IPS-11a (cell line): Measurements from ENCODE around the gene PPM1D.
"Not testable (repeated sequence)": the region's sequence is repeated elsewhere in the genome, so short reads cannot be mapped to it uniquely, and the experiment has no call there.

ENCODE experiments used
- H3K4me3 ChIP-seq: one replicate; pipeline ENCODE4 v1.5.1; 2013; ENCODE audit warnings: low read depth, low read length, control low read depth

The PPM1D gene

DNA sequence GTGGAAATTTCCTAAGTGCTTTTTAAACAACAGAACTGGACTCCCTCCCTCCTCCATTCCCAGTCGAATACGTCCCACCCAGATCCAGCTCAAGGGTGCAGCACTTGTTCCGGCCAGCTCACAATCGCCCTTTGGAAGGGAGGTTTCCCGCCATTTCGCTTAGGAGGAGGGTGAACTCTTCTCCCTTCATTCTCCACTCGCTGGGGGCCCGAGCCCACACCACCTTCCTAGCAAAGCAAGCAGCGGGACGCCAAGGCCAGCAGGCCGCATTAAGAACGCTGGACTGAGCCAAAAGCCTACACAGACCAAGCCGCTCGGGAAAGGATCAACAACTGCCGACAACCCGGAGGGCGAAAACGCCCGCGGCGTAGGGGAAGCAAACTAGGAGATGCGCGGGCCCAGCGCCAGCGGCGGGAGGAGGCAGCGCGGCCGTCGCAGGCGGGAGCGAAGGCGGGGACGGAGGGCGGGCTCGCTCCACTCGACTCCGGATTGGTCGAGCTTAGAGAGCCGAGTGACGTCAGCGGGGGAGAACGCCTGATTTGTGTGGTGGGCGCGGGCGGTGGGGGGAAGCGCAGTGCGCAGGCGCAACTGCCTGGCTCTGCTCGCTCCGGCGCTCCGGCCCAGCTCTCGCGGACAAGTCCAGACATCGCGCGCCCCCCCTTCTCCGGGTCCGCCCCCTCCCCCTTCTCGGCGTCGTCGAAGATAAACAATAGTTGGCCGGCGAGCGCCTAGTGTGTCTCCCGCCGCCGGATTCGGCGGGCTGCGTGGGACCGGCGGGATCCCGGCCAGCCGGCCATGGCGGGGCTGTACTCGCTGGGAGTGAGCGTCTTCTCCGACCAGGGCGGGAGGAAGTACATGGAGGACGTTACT is at the start of gene PPM1D:
PPM1D (plus strand) TSS at position 574 of the 870 bp plus-strand sequence; CDS start at position 796, 222 bp downstream.
- peak within 1 kb of the TSS; percentile 91 for H3K4me3 ChIP-seq

DNA sequence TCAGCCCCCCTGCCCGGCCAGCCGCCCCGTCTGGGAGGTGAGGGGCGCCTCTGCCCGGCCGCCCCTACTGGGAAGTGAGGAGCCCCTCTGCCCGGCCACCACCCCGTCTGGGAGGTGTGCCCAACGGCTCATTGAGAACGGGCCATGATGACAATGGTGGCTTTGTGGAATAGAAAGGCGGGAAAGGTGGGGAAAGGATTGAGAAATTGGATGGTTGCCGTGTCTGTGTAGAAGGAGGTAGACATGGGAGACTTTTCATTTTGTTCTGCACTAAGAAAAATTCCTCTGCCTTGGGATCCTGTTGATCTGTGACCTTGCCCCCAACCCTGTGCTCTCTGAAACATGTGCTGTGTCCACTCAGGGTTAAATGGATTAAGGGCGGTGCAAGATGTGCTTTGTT is 47.7 kb upstream of the PPM1D start:
- H3K4me3 ChIP-seq, result not testable (repeated sequence)

DNA sequence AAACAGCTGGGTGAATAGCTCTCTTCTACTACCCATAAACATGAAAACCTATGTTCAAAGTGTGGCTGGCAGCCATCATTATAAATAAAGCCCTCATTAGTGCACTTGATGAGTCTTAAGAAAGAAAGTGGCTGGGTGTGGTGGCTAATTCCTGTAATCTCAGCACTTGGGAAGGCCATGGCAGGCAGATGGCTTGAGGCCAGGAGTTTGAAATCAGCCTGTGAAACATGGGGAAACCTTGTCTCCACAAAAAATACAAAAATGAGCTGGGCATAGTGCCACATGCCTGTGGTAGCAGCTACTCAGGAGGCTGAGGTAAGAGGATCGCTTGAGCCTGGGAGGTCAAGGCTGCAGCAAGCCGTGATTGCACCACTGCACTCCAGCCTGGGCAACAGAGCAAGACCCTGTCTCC is 45.6 kb upstream of the PPM1D start:
- H3K4me3 ChIP-seq, result no peak overlapping the region

- no peak overlapping the region for H3K4me3 ChIP-seq
Observed at GRCh38 chr17:60555786-60556185, 44.2 kb upstream of the PPM1D start.

DNA sequence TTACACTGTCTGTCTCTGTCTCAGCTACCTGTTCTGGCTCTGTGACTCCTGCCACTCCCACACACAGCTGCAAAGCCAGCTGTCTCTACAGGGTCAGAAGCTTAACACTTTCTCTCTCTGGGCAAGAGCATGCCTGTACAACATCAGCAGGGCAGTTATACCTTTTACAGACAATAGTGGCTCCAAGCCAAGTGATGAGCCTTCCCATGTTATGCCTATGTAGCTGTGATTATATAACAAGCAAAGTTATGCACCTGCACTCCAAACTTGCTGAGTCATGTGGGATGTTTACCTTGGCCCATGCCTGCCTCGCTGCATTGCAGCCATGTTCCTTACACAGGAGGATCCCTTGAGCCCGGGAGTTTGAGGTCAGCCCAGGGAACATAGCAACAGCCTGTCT is 42.2 kb upstream of the PPM1D start:
- H3K4me3 ChIP-seq, result no peak overlapping the region

DNA sequence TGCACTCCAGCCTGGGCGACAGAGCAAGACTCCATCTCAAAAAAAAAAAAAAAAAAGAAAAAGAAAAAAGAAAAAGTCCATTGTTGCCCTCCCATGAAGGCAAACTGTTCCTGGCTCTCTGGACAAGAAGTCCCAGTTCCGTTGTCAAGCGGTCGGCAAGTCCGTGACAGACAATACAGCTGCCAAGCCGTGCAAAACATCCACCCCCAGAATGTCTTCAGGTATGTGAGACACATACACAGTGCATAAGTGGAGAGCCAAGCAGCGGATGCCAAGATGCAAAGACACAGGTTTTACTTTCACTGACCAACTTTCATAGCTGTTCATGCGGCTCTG is 40.4 kb upstream of the PPM1D start:
- no peak overlapping the region for H3K4me3 ChIP-seq

GRCh38 chr17:60559995-60560859 is 39.8 kb upstream of the PPM1D start:
- no peak overlapping the region for H3K4me3 ChIP-seq

- no peak overlapping the region for H3K4me3 ChIP-seq
Observed at GRCh38 chr17:60560860-60561257, 39.1 kb upstream of the PPM1D start.

GRCh38 chr17:60562421-60562820 is 37.6 kb upstream of the PPM1D start:
- no peak overlapping the region for H3K4me3 ChIP-seq

GRCh38 chr17:60563743-60564142 is 36.2 kb upstream of the PPM1D start:
- no peak overlapping the region for H3K4me3 ChIP-seq

- no peak overlapping the region for H3K4me3 ChIP-seq
Observed at GRCh38 chr17:60565233-60565632, 34.8 kb upstream of the PPM1D start.

DNA sequence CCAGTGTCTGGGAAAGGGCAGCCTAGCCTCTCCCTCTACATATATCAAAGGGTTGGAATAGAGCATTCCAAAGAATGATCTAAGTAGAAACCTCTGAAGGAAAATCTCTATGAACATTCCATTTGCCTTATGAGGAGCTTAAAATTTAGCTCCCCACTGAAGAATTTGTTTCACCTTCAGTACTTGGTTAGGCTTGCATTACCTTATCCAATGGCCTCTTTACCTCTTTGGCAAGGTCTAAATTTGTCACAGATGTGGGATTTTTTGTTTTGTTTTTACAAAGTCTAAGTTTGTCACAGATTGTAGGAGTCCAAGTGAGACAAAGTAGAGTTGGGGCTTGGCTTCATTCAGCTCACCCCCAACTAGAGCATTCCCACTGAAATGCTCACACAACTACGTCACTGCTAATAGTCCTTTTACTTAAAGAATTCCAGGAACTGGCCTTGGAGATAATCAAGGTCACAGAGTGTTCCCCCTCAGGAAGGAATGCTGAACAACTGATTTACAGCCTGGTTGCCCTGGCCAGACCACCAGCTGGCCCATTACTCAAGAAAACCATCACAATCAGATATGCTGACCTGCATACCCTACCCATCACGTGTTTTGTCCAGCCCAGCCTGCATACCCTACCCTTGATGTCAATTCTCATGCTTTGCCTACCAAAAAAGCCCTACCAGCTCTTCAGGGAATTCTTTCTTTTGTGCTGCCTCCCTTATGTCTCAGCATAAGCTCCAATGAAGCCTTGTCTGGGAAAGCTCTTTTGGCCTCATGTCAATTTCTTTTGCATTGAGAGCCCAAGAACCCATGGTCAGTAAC is 26.5 kb upstream of the PPM1D start:
- no peak overlapping the region for H3K4me3 ChIP-seq

- H3K4me3 ChIP-seq, result no peak overlapping the region
Observed at GRCh38 chr17:60577147-60577915, 22.7 kb upstream of the PPM1D start.

DNA sequence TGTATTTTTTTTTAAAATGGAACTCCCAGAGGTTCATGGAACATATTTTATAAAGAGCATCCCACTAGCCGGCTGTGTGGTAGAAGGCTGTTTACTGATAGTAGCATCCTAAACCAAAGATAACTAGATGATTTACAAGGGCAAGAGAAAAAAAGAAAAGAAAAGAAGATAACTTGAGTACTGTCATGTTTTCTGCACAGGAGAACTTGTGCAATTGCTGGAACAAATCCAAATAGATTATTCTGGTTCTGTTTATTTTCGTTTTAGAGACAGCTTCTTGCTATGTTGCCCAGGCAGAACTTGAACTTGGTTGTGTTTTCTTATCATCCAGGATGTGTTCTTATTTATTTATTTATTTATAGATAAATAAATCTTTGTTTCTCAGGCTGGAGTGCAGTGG is 20.9 kb upstream of the PPM1D start:
- no peak overlapping the region for H3K4me3 ChIP-seq

DNA sequence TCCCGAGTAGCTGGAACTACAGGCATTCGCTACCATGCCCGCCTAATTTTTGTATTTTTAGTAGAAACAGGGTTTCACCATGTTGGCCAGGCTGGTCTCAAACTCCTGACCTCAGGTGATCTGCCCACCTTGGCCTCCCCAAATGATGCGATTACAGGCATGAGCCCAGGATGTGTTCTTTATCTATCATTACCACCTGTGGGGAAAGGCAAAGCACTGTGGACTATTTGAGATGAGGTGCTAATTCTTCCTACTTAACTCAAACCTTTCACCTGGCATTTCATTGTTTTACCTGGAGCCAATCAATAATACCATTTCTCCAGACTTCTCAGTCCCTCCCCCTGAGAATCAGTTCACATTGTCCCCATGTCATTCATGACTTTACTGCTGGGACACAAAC is 20.4 kb upstream of the PPM1D start:
- H3K4me3 ChIP-seq, result no peak overlapping the region

DNA sequence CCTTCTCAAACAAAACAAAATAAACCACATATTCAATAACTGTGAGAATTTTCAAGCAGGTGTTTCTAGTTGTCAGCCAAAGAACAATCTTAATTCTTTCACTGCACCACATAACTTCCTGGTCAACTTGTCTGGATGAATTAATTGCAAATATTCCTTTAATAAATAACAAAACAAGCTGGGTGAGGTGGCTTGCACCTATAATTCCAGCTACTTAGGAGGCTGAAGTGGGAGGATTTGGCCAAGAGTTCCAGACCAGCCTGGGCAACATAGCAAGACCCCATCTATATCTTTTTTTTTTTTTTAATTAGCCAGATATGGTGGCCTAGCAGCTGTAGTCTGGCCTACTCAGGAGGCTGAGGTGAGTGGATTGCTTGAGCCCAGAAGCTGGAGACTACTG is 17.0 kb upstream of the PPM1D start:
- no peak overlapping the region for H3K4me3 ChIP-seq

DNA sequence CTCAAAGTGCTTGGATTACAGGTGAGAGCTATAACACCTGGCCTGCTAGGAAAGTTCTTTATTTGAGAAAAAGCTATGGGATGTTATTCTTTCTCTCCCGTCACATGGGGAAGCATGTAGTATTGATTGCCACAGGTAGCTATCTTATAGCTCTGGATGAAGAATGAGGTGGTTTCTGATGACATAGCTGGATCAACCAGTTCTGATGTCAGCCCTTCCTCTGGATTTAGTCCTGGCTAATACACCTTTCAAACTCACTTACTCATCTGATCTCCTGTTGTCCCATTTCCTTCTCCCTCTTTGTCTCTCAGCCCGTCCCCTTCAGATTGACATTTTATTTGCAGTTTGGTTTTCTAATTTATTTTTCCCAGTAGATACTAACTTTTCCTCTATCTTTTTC is 14.1 kb upstream of the PPM1D start:
- H3K4me3 ChIP-seq, result no peak overlapping the region

DNA sequence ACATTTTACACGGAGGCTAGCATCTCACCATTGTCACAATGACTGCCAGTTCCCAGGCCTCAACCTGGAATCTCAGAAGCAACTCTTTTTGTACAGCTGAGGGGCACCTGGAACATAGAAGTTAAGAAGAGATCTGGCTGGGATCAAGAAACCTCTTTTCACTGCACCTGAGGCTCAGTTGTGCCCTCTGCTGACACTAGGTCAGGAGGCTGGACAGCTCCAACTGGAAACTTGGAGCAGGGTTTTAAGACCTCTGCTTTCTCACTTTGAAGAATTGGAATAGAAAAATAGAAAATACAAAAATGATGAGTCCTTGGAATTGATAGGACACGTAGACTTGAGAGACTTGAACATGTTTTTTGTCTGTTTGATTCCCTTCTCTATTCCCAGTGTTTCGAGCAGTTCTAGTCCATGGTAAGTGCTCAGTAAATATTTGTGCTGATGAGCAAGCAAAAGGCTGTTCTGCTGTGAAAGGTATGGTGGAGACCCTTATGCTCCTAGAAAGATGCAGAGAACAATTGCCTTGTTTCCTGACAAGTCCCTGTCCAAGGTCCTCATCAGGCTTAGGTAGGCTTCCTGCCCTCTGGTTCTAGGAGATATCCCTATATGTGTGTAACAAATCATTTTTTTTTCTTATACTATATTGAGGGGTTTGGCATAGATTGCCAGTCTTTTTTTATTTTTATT is 13.6 kb upstream of the PPM1D start:
- no peak overlapping the region for H3K4me3 ChIP-seq

DNA sequence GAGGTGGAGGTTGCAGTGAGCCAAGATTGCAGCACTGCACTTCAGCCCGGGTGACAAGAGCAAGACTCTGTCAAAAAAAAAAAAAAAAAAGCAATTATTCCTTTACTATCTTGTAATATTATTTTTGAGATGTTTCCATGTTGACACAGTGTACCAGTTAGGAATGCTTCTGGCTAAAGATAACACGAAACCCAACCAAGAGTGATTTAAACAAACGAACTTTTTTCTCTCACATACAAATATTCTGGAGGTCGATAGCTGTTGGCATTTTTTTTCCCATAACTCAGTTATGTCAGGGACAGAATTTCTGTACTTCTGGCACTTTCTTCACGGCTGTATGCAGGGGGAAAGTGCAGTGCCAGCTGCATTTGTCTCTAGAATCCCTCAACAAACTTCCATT is 9.9 kb upstream of the PPM1D start:
- no peak overlapping the region for H3K4me3 ChIP-seq

DNA sequence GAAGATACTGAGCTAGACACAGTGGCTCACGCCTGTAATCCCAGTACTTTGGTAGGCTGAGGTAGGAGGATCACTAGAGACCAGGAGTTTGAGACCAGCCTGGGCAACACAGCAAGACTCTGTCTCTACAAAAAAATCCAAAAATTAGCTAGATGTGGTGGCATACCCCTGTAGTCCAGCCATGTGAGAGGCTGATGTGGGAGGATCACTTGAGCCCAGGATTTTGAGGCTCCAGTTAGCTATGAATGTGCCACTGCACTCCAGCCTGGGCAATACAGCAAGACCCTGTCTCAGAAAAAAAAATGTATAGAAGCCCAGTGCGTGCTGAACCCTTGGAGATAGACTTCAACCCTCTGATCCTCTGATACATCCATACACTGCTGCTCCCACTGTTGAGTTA is 7.2 kb upstream of the PPM1D start:
- H3K4me3 ChIP-seq, result no peak overlapping the region
